ENCODE data around the gene BMP6. TPM values are rescaled to one million over a fixed set of nuclear protein-coding genes. Genes with fewer than 3 reads are reported as not detected.
A peak's percentile ranks its signal among the peaks of the same experiment; 100 is the strongest.

The BMP6 gene
- total RNA-seq, 4 donors from 2014 or later: 1.7 to 8.3 (median 3.3) TPM

DNA sequence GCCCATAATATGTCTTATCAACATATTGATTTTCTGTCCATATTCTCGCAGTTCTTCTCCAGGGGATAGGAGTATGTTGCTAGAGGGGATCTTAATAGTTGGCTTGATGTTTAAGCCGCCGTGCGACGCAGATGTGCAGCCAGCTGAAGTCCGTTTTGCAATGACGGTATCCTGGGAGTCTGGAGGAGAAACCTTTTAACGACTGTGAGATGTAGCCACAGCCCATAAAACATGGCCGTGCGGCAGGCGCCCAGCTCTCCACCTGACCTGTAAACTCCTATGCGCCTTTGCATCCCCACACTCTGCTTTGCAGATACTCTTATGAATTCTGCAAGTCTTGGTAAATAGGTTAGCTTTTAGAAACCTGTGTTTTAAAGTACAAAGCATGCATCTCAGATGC, 36.9 kb downstream of the BMP6 start:
- Histone ChIP-seq H3K4me3 (no peak overlapping the region), H3K9me3 (no peaks in the 10 kb centered on the region), H3K36me3 (no peaks in the 10 kb centered on the region), H3K27ac (no peak overlapping the region), H3K4me1 (no peaks in the 10 kb centered on the region), H3K27me3 (peaks cover 0 to 3% (median 0%) of the 10 kb centered on the region in 3 donors)
- DNase-seq (no peak), ATAC-seq (no peak)
- TF ChIP-seq, protein P1, sequence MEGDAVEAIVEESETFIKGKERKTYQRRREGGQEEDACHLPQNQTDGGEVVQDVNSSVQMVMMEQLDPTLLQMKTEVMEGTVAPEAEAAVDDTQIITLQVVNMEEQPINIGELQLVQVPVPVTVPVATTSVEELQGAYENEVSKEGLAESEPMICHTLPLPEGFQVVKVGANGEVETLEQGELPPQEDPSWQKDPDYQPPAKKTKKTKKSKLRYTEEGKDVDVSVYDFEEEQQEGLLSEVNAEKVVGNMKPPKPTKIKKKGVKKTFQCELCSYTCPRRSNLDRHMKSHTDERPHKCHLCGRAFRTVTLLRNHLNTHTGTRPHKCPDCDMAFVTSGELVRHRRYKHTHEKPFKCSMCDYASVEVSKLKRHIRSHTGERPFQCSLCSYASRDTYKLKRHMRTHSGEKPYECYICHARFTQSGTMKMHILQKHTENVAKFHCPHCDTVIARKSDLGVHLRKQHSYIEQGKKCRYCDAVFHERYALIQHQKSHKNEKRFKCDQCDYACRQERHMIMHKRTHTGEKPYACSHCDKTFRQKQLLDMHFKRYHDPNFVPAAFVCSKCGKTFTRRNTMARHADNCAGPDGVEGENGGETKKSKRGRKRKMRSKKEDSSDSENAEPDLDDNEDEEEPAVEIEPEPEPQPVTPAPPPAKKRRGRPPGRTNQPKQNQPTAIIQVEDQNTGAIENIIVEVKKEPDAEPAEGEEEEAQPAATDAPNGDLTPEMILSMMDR (IDR thresholded peaks at IDR 0.05 in 4 of 5, conservative IDR thresholded peaks at IDR 0.05 in 1 of 5): no peak
- no peak for TF ChIP-seq POLR2A (IDR thresholded peaks at IDR 0.05)
- intact Hi-C loops (cut with DNase I; ENCODE audit: low total_unique reads): no loop called here
- in situ Hi-C loops (cut with MboI; ENCODE audit: low sequenced_read_pairs in 4 of 4): no loop called here

DNA sequence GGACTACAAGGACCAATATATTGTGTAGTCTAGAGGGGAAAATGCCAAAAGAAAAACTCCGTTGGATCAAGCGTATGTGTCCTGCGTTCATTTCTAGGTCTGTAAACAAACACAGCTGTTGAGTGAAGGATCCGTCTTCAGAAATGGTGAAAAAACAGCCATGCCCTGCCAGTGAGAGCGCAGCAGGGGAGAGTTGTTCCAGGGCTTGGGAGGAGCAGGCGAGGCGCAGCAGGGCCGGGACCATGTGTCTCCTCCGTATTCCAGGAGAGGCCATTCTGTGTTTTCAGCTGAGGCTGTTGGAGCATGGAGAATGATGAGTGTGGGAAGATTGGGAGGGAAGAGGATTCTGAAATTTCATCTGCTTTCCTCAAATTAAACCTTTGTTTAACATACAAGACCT, 38.0 kb downstream of the BMP6 start:
- intact Hi-C loops (cut with DNase I; ENCODE audit: low total_unique reads) (no loop called here), in situ Hi-C loops (cut with MboI; ENCODE audit: low sequenced_read_pairs in 4 of 4) (no loop called here)
- Histone ChIP-seq H3K9me3 (no peaks in the 10 kb centered on the region), H3K4me3 (no peak overlapping the region), H3K27ac (no peak overlapping the region), H3K36me3 (no peaks in the 10 kb centered on the region), H3K27me3 (peaks cover 0 to 3% (median 0%) of the 10 kb centered on the region in 3 donors), H3K4me1 (no peaks in the 10 kb centered on the region)
- ATAC-seq (peak; percentile 36), DNase-seq (peak in 1 of 2 donors; percentile 16)
- TF ChIP-seq, protein P1 (IDR thresholded peaks at IDR 0.05 in 4 of 5, conservative IDR thresholded peaks at IDR 0.05 in 1 of 5): no peak
- no peak for TF ChIP-seq POLR2A (IDR thresholded peaks at IDR 0.05)

DNA sequence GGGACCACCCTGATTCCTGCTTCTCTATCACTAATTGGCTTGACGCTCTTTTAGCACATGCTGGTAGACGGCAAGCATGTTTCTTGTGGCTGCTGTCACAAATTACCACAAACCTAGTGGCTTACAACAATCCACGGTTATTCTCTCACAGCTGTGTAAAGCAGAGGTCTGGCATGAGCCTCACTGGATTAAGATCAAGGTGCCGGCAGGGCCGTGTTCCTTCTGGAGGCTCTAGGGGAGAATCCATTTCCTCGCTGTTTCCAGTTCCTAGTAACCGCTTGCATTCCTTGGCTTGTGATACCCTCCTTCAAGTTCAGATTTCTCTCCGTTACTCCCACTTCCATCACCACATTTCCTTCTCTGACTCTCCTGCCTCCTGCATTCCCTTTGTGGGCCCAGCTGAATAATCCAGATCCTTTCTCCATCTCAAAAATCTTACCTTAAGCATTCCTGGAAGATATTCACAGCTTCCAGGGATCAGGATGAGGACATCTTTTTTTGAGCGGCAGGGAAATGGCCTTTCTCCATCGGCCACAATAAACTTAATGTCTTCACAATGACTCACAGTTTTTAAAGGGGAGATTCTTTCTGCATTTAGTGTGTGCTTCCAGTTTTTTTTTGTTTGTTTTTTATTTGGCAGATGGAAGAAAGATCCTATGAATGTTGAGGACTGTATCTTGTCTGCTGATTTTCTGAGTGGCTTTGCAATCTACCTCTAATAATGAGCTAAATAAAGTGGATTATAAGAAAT, 39.9 kb downstream of the BMP6 start:
- Histone ChIP-seq H3K9me3 (no peaks in the 10 kb centered on the region), H3K36me3 (no peaks in the 10 kb centered on the region), H3K27me3 (peaks cover 0 to 3% (median 0%) of the 10 kb centered on the region in 3 donors), H3K4me1 (no peaks in the 10 kb centered on the region), H3K4me3 (no peak overlapping the region), H3K27ac (no peak overlapping the region)
- intact Hi-C loops (cut with DNase I; ENCODE audit: low total_unique reads) (no loop called here), in situ Hi-C loops (cut with MboI; ENCODE audit: low sequenced_read_pairs in 4 of 4) (no loop called here)
- ATAC-seq (peak in 1 of 2 donors; percentile 24), DNase-seq (peak in 1 of 2 donors; percentile 32)
- TF ChIP-seq, protein P1 (IDR thresholded peaks at IDR 0.05 in 4 of 5, conservative IDR thresholded peaks at IDR 0.05 in 1 of 5): no peak
- TF ChIP-seq POLR2A (IDR thresholded peaks at IDR 0.05): no peak

DNA sequence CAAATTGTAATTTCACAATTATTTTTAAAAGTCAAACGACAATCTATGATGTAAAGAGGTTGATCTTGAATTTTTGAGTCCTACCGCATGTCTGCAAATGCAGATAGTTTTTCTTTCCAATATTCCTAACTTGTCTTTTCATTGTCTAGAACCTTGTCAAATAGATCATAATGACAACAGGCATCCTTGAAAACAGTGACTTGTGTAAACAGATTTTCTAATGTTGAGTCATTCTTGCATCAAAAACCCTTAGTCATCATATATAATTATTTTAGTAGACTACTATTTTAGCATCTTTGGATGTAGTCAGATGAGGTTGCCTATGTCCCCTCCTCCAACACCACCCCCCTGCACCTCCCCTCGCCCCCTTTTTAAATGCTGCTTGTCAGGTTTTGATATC, 43.8 kb downstream of the BMP6 start:
- intact Hi-C loops (cut with DNase I; ENCODE audit: low total_unique reads) (no loop called here), in situ Hi-C loops (cut with MboI; ENCODE audit: low sequenced_read_pairs in 4 of 4) (no loop called here)
- Histone ChIP-seq H3K27ac (no peak overlapping the region), H3K9me3 (no peaks in the 10 kb centered on the region), H3K36me3 (no peaks in the 10 kb centered on the region), H3K27me3 (peaks cover 0 to 3% (median 0%) of the 10 kb centered on the region in 3 donors), H3K4me1 (no peaks in the 10 kb centered on the region), H3K4me3 (no peak overlapping the region)
- no peak for ATAC-seq
- no peak for DNase-seq
- TF ChIP-seq POLR2A (IDR thresholded peaks at IDR 0.05): no peak
- TF ChIP-seq, protein P1 (IDR thresholded peaks at IDR 0.05 in 4 of 5, conservative IDR thresholded peaks at IDR 0.05 in 1 of 5): no peak

All from gastrocnemius medialis (tissue), 4 donors.